Mesenteric fat pad (tissue), 1 donor: ENCODE data around the gene DLG1. TPM values are rescaled to one million over a fixed set of nuclear protein-coding genes. Genes with fewer than 3 reads are reported as not detected.

Source experiments
- DNase-seq: peaks from one replicate; pipeline ENCODE4 v3.0.0-alpha.2; 2020; ENCODE audit warnings: low spot score
- long read RNA-seq: library from polyadenylated mRNA; unstranded; transcript quantifications from one replicate; pipeline ENCODE4 v2.0.0, GENCODE V29; 2020
- total RNA-seq: library from RNA; stranded (reverse); fragmentation: NEBNext Ultra II Directional; extraction: Animal tissue kit (Norgen Biotek cat#: 25700); gene quantifications from one replicate; pipeline ENCODE4 v1.2.1, GENCODE V29; 2021
- donor health status: DM: yes; HTN: yes; CAD: no.

Gene DLG1
- 68.5 TPM for total RNA-seq
- long read RNA-seq, partial matches to known transcripts: 1 of 11 reads
- long read RNA-seq, other reads (novel, unspliced or antisense): 10 of 11 reads

GRCh38 chr3:197298341-197298944 lies at the start of gene DLG1:
TSS of gene DLG1 (minus strand) at chr3:197298612. CDS start at chr3:197297204, 1,408 bp downstream.
- peak; percentile 92 for DNase-seq

GRCh38 chr3:197348014-197348413 lies 49.6 kb upstream of the DLG1 start:
- no peak for DNase-seq

- no peak for DNase-seq
These were observed 47.0 kb upstream of the DLG1 start for GRCh38 chr3:197345390-197345789.

DNA sequence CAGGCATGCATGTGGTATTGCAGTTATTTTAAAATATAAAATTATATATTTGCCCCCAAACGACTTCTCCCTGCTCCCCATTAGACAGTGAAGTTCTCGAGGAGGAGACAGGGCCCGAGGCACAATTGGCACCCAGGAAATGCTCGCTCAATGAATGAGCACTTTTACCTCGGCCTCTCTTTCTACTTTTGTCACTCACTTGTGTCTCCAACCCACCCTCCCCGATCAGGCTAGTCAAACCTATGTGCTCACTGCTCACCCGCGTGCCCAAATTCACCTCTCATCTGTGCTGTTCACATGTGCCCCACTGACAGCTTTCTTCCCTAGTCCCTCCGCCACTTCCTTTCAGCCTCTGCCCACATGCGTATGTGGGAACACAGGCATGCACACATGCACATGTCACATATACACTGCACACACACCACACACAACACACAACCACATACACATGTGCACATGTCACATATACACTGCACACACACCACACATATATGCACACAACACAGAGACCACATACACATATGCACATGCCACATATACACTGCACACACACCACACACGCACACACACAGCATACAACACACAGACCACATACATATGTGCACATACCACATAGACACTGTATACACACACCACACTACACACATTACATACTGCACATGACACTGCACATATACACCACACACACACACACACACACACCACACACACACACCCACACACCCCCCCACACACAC lies 46.3 kb upstream of the DLG1 start:
- DNase-seq: peak; percentile 75

- DNase-seq: peak; percentile 37
These were observed 45.4 kb upstream of the DLG1 start for GRCh38 chr3:197343656-197344408.

- DNase-seq: peak; percentile 49
These were observed 44.7 kb upstream of the DLG1 start for GRCh38 chr3:197343111-197343510.

DNA sequence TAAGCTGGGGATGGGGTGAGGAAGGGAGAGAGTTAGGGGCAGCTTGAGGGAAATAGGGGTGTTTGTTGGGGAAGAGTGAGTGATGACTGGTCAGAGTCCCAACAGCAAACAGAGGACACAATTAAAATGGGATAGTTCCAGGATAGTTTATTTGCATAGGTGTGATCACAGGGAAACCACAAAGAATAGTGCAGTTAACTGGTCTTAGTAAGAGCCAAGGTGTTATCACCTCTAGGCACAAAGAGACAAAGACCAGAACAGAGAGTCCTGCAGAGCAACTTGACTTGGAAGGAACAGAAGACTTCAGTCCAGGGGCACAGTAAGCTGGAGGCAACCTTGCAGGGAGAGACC lies 42.1 kb upstream of the DLG1 start:
- no peak for DNase-seq

DNA sequence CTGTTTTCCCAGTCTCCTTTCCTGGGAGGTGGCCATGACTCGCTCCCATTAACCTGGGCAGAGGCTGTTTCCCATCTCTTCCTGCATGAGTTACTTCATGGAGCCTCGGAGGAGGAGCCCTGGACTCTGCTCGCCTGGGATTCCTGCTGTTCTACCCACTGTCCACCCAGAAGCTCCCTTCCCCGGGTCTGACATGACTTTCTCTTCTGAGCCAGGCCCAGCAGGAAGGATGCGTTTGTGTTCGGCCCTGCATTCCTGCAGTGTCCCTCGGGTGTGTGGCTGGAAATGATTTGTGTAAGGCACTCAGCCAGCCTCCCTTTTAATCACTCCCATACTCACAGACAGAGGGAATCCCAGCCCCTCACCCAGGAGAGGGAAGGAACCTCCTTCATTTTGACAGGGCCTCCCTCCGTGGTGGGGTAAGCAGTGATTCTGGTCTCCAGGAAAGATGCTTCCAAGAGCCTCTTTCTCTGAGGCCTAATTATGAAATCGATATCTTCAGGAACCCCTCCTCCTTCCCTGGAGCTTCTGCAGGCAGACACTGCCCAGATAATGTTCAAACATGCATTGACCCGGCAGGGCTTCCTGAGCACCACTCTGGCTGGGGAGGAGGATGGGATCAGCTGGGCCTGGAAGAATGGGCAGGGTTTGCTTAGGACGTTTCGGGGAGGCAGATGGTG lies 41.6 kb upstream of the DLG1 start:
- peak; percentile 84 for DNase-seq

GRCh38 chr3:197338586-197338985 lies 40.2 kb upstream of the DLG1 start:
- DNase-seq: no peak

DNA sequence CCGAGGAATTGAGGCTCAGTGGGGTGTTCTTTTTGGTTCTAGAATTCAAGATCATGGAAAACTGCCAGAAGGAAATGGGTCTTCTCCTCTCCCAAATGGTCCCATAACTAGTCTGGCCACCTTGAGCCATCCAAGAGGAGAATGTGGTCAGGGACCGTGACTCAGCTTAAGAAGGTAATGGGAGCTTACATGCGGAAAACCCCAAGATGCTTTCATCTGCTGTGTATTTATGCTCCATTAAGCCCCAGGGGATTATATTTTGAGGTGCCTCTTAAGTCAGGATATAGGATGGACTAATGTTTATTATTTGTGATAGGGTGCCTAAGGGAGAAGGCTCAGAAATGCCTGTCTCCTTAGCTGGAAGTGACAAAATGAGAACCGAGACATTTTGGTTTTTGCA lies 39.2 kb upstream of the DLG1 start:
- no peak for DNase-seq

DNA sequence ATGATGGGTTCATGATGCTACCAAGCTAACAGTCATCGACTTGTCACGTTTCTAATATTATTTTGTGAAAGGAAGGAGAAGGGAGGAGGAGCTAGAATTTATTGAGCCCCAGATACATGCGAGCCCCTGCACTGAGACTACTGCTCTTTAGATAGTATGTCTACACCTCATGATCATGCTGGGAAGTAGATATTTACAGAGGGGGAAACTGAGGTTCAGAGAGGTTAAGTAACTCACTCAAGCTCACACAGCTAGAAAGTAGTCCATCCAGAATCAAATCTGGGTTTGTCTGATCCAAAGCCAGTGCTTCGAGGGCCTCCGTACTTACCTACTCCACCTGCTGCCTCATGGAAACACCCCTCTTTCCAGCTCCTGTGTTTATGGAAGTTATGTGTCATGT lies 38.8 kb upstream of the DLG1 start:
- no peak for DNase-seq

GRCh38 chr3:197336348-197336747 lies 37.9 kb upstream of the DLG1 start:
- DNase-seq: no peak

DNA sequence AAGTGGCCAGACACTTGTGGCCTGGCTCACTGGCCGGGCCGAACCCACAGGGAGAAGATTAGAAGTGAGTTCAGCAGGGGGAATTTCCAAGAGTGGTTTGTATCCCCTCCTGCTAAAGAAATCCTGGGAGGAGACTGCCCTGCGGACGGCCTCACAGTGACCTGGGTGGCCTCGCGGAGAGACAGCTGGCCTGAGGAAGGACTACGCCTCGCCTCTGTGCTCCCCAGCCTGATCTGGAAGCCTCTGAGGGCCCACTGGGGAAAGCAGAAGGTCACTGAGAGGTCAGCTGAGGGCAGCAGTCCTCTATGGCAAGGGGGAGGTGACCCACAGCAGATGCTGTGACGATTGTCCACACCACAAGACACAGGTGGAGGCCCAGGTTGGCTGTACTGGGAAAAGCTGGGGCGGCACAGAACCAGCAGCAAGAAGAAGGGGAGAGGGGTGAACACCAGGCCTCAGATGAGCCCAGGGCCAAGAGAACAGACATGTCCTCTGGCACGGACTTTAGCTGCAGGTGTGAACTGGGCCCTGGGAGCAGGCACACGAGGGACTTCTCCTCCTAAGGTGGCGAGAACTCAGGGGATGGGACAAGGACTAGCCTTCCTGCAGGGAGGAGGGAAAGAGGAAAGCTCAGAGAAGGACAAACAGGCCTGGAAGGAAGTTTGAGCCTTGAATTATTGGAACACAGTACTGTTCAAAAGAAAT lies 37.2 kb upstream of the DLG1 start:
- DNase-seq: no peak

- no peak for DNase-seq
These were observed 35.7 kb upstream of the DLG1 start for GRCh38 chr3:197333901-197334639.

- no peak for DNase-seq
These were observed 32.7 kb upstream of the DLG1 start for GRCh38 chr3:197331131-197331530.

- DNase-seq: no peak
These were observed 31.0 kb upstream of the DLG1 start for GRCh38 chr3:197329382-197329781.

DNA sequence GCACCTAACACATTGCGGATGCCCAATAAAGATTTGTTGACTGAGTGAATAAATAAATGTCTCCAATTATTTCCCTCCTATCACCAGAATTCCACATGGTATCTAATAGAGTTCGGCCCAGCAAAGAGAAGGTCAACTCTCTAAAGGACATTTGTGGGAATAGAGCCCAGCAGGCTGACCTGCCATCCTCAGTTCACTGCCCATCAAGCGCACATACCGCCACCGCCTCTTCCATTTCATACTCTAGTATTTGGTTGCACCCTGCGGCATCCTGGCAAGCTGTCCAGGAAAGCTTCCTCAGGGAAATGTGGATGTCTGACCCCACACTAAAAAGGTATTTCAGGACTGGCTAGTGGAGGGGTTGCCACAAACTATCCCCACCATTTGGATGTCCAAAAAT lies 29.8 kb upstream of the DLG1 start:
- no peak for DNase-seq

DNA sequence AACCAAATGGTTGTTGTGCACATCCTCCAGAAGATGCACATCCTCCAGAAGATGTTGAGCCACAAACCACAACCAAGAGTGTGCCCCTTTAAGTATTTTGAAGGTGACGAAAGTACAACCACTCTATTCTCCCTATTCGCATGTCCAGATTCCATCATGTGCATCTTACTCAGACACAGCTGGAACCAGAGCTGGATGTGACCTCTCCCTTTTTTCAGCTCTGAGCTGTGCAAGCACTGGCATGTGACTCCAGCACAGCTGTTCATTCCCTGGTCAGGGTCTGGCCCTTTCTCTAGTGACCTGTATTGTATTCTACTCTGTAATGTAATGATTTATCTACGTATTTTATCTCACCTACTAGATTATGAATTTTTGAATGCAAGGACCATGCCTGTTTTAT lies 29.3 kb upstream of the DLG1 start:
- DNase-seq: no peak

DNA sequence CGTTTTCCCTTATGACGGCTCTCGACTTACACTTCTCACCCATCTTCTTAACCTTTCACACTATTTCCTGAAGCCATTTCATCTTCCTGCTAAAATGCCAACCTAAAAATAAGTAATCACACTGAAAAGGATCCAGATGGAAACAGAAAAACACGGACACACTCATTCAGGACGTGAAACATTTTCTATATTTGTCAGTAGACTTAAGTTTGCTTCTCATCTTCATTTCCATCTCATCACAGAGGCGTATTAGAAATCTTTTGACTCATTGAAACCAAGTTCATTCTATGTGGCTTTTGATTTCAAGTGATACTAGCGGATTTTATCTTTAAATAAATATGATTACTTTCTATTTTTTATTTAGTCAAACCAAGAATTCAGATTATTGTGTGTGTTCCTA lies 27.4 kb upstream of the DLG1 start:
- no peak for DNase-seq

DNA sequence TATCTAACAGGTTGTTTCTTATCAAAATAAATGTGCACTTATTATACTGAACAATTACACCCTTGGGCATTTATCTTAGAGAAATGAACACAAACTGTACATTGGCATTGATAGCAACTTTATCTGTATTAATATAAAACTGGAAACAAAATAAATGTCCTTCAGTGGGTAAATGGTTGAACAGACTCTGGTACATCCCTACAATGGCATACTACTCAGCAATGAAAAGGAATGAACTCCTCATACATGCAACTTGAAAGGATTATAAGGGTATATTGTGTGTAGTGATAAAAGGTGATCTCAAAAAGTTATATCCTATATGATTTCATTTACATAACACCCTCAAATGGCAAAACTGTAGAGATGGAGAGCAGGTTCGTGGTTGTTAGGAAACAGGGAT lies 23.7 kb upstream of the DLG1 start:
- DNase-seq: no peak
